A673 (cell line): ENCODE results near the gene SHLD1.

ENCODE experiments used
- EZH2 ChIP-seq: fragments of 200-600 bp; sonication (generic); IDR thresholded peaks from 2 replicates; pipeline ENCODE4 v1.6.1; 2017; ENCODE audit warnings: borderline replicate concordance, low read depth, mild to moderate bottlenecking, mixed read lengths, antibody characterized with exemption, low read length; ENCODE audit not compliant: poor library complexity, severe bottlenecking
- TF ChIP-seq, protein P1 (sequence below): fragments of 300-800, 200-600 bp; sonication (generic); conservative IDR thresholded peaks from 2 replicates; pipeline ENCODE4 v1.5.1; 2017; ENCODE audit warnings: low read depth, mild to moderate bottlenecking, antibody characterized with exemption, low read length, moderate library complexity, mixed read lengths

DNA sequence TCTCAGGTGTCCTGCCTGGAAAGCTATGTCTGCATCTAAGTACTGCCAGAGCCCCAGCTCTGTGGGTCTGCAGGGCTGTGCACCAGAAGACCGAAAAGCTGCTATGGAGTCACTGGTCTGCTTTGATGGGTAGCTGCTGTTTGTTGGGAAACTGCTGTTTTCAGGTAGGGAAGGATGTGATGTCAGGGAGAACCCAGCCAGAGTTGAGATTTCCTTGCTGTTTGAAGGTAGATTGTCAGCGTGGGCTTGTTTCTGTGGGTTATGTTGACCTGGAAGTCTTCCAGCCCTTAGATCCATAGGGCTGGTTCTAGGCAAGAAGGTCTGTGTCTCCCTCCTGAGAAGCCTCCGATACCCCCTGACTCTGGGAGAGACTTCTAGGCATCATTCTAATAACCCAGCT, 12.2 kb upstream of the SHLD1 start:
- TF ChIP-seq, protein P1, sequence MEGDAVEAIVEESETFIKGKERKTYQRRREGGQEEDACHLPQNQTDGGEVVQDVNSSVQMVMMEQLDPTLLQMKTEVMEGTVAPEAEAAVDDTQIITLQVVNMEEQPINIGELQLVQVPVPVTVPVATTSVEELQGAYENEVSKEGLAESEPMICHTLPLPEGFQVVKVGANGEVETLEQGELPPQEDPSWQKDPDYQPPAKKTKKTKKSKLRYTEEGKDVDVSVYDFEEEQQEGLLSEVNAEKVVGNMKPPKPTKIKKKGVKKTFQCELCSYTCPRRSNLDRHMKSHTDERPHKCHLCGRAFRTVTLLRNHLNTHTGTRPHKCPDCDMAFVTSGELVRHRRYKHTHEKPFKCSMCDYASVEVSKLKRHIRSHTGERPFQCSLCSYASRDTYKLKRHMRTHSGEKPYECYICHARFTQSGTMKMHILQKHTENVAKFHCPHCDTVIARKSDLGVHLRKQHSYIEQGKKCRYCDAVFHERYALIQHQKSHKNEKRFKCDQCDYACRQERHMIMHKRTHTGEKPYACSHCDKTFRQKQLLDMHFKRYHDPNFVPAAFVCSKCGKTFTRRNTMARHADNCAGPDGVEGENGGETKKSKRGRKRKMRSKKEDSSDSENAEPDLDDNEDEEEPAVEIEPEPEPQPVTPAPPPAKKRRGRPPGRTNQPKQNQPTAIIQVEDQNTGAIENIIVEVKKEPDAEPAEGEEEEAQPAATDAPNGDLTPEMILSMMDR = no peak
- TF ChIP-seq EZH2 = no peak
